Measurements from ENCODE around the gene GRIN2D.
A peak's percentile ranks its signal among the peaks of the same experiment; 100 is the strongest.

Gene GRIN2D

DNA sequence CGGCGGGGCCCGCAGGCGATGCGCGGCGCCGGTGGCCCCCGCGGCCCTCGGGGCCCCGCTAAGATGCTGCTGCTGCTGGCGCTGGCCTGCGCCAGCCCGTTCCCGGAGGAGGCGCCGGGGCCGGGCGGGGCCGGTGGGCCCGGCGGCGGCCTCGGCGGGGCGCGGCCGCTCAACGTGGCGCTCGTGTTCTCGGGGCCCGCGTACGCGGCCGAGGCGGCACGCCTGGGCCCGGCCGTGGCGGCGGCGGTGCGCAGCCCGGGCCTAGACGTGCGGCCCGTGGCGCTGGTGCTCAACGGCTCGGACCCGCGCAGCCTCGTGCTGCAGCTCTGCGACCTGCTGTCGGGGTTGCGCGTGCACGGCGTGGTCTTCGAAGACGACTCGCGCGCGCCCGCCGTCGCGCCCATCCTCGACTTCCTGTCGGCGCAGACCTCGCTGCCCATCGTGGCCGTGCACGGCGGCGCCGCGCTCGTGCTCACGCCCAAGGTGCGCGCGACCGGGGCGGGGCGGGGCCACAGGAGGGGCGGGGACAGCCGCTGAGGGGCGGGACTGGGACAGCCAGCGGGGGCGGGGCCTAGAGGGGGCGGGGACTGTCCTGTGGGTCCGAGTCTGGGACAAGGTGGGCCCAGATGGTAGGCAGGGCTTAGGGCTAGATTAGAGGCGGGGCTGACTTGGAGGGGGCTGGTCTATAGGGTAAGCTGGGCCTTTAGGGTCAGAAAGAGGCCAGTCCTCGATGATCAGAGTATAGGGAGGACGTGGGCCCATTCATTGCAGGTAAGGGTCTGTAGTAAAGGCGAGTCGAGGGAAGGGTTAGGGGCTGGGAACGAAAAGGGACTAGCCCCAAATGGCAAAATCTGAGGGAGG lies 5.1 kb downstream of the GRIN2D start:
- peak; percentile 86 for DNase-seq

DNA sequence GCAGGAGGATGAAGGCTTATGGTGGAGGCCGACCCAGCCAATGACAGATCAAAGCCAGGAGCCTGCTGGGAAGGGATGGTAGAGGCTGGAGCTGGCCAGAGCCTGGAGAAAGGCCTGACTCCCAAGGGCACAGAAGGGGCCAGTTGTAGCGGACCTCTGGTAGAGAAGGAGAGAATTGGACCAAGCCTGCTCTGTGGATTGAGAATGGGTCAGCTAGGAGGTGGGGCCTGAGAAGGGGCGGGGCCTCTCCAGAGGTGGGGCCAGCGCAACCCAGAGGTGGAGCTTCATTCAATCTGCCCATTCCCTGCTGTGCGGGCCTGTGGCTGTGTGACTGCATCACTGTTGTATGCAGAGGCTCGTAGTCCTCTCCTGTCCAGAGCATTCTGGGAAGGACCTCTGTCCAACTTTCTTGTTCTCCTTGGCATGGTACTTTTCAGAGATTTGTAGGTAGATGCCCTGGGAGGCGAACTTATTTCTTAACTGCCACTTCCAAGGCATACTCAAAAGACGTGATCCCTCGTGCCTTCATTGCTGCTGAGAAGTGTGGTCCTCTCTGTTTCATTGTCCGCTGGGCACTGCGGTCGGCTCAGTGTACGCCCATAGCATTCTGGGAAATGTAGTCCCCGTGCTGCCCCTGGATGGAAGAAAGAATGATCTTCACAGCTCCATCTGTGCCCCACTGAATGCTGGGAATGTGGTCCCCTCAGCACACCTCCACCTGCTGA lies 6.7 kb downstream of the GRIN2D start:
- peak; percentile 38 for DNase-seq

DNA sequence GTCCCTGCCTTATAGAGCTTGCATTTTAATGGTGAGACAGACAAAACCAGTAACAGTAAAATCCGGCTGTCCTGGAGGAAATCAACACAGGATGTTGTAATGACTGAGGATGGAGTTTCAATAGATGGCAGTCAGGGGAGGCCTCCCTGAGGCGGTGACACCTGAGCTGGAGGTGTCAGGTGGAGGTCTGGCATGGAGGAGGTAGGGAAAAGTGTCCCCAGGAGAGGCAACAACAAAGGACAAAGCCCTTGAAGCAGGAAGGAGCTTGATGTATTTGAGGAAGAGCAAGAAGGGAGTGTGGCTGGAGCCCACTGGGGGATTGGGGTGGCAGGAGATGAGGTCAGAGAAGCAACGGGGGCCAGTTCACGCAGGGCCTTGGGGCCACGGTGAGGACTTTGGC lies 7.8 kb downstream of the GRIN2D start:
- DNase-seq: no peak

DNA sequence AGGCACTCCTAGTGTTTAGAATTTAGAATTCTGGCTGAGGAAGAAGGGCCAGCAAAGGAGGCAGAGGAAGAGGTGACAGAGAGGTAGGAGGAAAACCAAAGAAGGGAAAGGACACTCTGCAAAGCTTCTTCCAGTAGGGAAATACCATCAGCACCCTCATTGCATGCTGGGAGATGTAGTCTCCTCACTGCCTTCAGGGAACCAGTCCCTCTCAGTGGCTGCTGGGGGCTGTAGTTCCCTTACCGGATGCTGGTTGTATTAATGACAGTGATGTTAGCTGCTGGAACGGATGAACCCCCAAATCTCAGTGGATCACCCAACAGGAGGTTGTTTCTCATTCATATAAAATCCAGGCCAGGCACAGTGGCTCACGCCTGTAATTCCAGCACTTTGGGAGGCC lies 10.1 kb downstream of the GRIN2D start:
- peak; percentile 51 for DNase-seq

DNA sequence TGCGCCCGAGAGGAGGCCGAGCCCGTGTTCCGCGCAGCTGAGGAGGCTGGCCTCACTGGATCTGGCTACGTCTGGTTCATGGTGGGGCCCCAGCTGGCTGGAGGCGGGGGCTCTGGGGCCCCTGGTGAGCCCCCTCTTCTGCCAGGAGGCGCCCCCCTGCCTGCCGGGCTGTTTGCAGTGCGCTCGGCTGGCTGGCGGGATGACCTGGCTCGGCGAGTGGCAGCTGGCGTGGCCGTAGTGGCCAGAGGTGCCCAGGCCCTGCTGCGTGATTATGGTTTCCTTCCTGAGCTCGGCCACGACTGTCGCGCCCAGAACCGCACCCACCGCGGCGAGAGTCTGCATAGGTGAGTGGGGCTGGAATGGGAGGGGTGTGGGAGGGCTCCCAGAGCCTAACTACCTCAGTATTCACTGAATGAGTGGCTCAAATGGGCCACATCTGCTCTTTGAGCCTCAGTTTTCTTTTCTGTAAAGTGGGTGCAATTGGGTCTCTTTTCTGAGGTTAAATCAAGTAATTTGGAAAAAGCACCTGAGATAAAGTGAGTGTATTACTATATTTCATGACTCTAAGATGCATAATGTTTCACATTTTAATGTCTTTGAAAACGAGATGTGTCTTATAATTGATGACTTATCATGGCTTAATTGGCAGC lies 11.7 kb downstream of the GRIN2D start:
- DNase-seq: no peak

DNA sequence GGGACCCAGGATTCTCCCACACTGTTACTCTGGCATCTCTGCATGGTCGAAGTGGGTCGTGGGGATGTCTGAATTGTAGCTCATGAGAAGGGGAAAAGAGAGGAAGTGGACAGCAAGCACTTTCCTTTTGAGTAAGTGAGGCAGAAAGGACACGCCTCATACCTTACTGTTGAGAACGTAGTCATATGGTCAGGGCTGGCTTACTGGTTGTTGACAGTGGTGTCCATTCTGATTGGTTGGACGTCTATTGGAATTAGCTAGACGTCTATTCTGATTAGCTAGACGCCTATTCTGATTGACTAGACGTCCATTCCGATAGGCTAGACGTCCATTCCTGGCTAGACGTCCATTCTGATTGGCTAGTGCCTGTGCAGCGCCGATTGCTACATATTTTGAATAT lies 12.4 kb downstream of the GRIN2D start:
- no peak for DNase-seq

DNA sequence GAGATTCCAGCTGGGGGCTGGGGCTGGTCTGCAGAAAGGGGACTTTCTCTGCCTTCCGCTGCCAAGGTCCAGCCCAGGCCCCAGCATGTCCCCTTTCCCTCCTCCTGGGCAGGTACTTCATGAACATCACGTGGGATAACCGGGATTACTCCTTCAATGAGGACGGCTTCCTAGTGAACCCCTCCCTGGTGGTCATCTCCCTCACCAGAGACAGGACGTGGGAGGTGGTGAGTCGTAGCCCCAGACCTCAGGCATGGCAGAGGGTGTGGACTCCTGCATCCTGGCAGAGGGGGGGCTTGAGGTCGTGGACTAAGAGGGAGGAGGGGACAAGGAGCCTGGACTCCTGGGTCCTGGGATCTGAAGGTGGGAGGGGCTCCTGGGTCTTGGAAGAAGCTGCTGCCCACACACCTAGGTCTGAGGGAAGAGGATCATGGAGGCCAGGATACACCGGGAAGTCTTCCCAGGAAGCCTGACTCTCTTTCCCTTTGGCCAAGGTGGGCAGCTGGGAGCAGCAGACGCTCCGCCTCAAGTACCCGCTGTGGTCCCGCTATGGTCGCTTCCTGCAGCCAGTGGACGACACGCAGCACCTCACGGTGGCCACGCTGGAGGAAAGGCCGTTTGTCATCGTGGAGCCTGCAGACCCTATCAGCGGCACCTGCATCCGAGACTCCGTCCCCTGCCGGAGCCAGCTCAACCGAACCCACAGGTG lies 20.6 kb downstream of the GRIN2D start:
- no peak for DNase-seq

DNA sequence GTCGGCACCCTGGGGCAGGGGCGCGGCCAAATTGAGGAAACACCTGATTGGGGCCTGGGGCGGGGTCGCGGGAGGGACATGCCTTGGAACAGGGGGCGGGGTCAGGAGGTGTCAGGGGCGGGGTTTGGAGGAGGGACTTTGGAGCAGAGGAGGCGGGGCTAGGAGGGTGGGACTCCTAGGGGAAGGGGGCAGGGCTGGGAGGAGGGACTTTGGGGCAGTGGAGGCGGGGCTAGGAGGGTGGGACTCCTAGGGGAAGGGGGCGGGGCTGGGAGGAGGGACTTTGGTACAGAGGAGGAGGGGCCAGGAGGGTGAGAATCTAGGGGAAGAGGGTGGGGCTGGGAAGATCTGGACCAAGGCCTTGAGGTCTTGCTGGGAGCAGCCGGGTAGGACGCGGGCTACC lies 21.9 kb downstream of the GRIN2D start:
- peak; percentile 76 for DNase-seq

DNA sequence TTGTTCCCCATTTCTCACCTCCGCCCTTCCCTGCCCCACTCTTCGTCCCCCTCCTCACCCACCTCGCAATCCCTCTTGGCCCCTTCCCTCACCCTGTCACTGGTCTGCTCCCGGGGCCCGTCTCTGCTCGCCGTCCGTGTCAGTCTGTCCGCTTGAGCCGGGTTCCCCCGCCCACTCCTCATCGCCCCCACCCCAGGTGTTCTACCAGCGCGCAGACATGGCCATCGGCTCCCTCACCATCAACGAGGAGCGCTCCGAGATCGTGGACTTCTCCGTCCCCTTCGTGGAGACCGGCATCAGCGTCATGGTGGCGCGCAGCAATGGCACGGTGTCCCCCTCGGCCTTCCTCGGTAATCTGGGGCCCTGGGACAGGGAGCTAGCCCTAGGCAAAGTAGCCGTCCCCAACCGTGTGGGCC lies 22.3 kb downstream of the GRIN2D start:
- no peak for DNase-seq

DNA sequence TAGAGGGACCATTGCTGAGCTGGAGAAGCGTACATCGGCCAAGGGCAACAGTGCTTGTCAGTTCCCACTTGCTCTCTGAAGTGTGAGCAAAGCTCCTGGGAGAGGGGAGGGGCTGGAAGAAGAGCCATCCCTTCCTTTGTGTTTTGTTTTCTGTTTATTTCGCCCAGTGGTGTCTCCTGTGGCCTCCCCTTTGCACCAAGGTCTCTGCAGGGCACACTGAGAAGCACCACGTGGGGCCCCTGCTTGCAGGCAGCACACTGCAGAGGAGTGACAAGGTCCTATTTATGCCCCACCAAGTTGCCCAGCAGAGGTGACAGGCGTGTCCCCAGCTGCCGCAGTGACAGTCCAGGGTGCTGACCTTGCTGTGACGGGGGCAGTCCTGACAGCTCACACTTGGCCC lies 24.0 kb downstream of the GRIN2D start:
- DNase-seq: no peak

DNA sequence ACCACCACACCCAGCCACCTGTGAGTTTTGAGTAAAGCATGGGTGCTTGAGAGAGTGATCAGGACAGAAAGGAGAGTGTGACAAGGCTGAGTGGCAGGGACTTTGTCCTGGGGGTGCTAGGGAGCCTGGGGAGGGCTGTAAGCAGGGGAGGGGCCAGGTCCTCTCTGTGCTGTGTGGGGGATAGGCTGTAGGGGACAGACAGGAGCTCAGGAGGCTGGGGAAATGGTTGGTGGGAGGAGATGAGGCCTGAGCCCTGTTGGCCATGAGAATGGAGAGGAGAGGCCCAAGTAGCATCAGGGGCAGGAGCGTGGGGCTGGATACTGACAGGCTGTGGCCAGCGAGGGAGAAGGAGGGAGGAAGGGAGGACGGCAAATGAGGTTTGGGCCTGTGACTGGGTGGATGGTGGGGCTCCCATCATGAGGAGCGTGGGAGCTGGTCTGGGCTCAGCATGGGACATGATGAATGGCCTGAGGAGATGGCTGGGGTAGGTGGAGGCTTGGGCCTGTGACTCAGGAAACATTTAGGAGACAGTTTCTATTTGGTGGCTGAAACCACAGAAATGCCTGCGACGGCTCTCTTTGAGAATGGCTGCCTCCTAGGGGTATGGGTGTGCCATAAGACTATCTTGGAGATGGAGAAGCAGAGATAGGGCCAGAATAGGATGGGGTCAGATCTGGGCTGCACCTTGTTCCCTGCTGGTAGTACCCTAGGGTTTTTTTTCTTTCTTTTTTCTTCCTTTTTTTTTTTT lies 25.0 kb downstream of the GRIN2D start:
- DNase-seq: no peak

DNA sequence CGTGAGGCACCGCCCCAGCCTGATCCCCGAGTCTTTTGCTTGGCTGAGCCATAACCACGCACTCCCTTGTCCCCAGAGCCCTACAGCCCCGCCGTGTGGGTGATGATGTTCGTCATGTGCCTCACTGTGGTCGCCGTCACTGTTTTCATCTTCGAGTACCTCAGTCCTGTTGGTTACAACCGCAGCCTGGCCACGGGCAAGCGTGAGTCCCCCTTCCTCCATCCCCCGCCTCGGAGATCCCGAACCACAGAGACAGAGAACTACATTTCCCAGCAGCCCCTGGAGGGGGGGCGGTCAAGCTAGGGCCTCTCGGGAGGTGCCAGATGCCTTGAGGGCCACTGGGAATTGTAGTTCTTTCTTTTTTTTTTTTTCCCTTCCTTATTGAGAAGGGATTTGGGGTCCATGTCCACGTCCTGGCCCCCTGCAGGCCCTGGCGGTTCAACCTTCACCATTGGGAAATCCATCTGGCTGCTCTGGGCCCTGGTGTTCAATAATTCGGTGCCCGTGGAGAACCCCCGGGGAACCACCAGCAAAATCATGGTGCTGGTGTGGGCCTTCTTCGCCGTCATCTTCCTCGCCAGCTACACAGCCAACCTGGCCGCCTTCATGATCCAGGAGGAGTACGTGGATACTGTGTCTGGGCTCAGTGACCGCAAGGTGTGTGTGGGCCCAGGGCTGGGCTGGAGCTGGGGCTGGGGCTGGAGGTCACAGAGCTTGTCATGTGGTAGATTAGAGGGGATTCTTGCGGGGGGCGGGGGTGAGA lies 25.9 kb downstream of the GRIN2D start:
- peak; percentile 76 for DNase-seq

DNA sequence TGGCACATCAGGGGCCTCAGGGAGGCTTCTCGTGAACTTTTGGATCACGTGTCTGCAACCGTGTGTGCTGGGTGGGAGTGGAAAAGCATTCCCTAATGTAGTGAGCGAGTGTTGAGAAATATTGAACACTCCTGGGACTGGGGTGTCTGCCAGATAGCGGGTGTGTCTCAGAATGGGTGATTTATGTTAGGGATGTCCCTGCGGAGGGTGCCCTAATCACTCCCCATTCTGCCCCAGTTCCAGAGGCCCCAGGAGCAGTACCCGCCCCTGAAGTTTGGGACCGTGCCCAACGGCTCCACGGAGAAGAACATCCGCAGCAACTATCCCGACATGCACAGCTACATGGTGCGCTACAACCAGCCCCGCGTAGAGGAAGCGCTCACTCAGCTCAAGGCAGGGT lies 28.1 kb downstream of the GRIN2D start:
- DNase-seq: no peak

DNA sequence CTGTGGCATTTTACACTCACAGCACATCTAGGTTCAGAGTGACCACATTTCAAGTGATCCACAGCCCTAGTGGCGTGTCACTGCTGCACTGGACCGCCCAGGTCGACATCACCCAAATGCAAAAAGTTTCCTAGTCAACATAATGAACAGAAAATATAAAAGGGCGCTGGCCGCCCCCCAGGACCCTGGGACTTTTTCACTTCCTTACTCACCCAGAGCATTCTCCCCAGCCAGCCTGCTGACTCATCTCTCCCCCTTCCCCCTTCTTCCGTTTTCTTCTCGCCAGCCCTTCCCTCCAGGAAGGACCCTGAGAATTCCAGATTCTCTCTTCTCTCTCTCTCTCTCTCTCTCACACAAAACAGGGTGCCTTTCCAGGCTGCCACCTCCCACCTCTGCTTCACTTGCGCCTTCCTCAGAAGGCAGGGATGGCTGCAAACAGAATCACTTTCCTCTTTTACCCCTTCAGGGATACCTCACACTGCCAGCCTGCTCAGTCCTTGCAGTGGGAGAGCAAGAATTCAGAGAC lies 31.3 kb downstream of the GRIN2D start:
- no peak for DNase-seq

DNA sequence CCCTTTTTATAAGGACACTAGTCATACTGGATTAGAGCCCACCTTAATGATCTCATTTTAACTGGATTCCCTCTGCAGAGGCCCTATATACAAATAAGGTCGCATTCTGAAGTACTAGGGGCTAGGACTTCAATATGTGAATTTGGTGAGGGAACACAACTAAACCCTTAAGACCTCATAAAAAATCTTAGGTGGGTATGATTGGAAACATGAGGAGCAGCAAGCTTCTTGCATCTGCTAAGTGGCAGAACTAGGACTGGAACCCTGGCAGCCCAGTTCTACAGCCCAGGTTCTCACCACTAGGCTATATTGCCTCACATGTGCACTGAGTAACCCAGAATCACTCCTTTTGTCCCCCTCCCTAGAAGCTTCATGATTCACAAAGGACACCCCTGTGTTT lies 35.2 kb downstream of the GRIN2D start:
- no peak for DNase-seq

DNA sequence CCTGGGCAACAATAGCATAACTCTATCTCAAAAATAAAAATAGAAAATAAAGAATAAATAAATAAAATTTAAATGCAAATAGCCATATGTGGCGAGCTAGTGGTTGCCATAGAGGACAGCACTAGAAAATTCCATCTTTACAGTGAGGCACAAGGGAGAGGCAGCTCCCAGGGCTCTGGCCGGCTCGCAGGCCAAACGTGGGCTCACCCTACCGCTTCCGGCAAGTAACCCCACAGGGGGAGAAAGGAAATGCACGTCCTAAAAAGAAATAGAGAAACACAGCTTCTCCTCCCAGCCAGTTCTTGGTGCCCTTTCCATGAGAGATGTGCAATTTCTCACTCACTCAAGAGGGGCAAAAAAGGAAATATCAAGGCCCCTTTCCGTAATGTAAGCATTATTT lies 39.9 kb downstream of the GRIN2D start:
- DNase-seq: no peak

DNA sequence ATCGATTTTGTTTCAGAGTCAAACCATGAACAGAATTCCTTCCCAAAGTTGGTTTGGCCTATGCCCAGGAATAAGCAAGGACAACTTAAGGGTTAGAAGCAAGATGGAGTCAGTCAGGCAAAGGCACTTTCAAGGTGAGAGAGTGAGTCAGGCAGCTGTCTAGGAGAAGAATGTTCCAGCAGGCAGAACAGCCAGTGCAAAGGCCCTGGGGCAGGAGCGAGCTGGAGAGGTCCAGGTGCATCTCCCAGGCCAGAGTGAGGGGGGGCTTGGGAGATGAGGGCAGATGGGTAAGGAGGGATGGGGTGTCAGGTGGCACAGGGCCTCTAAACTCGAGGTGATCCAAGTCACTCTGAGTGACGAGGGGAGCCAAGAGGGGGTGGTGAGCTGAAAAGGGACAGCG lies 43.1 kb downstream of the GRIN2D start:
- no peak for DNase-seq

DNA sequence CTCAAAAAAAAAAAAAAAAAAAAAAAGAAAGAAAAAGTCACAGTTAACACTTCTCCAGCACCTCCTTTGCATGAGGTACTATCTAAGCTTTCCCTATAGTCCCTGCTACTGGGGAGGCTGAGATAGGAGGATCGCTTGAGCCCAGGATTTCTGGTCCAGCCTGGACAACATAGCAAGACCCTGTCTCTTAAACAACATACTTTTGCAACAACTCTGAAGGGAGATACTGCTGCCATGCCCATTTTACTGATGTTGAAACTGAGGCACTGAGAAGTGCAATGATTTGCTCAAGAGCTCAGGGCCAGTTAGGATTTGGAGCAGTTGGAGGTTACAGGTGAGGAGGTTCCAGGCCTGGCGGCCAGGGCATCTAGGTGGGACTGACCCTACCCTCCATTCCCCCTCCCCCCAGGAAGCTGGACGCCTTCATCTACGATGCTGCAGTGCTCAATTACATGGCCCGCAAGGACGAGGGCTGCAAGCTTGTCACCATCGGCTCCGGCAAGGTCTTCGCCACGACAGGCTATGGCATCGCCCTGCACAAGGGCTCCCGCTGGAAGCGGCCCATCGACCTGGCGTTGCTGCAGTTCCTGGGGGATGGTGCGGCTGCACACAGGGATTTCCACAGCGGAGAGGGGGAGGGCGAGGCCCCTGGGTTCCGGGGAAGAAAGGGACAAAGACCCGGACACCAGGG lies 48.0 kb downstream of the GRIN2D start:
- DNase-seq: no peak

DNA sequence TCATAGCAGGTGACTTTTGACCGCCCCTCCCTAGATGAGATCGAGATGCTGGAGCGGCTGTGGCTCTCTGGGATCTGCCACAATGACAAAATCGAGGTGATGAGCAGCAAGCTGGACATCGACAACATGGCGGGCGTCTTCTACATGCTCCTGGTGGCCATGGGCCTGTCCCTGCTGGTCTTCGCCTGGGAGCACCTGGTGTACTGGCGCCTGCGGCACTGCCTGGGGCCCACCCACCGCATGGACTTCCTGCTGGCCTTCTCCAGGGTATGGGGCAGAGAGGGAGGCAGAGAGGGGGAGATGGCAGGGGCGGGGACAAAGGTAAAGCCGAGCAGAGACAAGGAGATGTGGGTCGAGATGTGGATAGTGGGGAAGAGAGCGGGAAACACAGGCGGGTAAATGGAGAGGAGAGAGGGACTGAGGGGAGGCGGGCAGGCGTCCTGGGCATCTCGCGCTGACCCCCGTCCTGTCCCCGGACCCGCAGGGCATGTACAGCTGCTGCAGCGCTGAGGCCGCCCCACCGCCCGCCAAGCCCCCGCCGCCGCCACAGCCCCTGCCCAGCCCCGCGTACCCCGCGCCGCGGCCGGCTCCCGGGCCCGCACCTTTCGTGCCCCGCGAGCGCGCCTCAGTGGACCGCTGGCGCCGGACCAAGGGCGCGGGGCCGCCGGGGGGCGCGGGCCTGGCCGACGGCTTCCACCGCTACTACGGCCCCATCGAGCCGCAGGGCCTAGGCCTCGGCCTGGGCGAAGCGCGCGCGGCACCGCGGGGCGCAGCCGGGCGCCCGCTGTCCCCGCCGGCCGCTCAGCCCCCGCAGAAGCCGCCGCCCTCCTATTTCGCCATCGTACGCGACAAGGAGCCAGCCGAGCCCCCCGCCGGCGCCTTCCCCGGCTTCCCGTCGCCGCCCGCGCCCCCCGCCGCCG lies 48.9 kb downstream of the GRIN2D start:
- DNase-seq: no peak

DNA sequence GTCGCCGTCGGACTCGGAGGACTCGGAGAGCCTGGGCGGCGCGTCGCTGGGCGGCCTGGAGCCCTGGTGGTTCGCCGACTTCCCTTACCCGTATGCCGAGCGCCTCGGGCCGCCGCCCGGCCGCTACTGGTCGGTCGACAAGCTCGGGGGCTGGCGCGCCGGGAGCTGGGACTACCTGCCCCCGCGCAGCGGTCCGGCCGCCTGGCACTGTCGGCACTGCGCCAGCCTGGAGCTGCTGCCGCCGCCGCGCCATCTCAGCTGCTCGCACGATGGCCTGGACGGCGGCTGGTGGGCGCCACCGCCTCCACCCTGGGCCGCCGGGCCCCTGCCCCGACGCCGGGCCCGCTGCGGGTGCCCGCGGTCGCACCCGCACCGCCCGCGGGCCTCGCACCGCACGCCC lies 49.8 kb downstream of the GRIN2D start:
- DNase-seq: peak; percentile 22
